GM23338 (cell line): ENCODE results near the gene TPM3. TPM values are rescaled to one million over a fixed set of nuclear protein-coding genes. Genes with fewer than 3 reads are reported as not detected.

Source experiments
- ATAC-seq: fragments of 200-7000 bp; cut with Tn5 transposase; 3 replicates; pipeline ENCODE4 v1.9.1; 2020
- DNase-seq: peaks from one replicate; pipeline ENCODE4 v3.0.0-alpha.2; 2015; ENCODE audit warnings: low spot score
- H2AFZ ChIP-seq: fragments of 200-600 bp; sonication (generic); 2 replicates; pipeline ENCODE4 v1.8.0; 2016; ENCODE audit warnings: antibody characterized with exemption, mild to moderate bottlenecking, moderate library complexity
- H3F3A ChIP-seq: fragments of 200-600 bp; sonication (generic); replicated peaks from 2 replicates; pipeline ENCODE4 v1.8.0; 2017; ENCODE audit warnings: antibody characterized with exemption, mixed run types, low read depth
- H3K27ac ChIP-seq: fragments of 200-600 bp; sonication (generic); 2 replicates; pipeline ENCODE4 v1.6.1; 2016; ENCODE audit warnings: low read depth
- H3K27me3 ChIP-seq: fragments of 200-600 bp; sonication (generic); 2 replicates; pipeline ENCODE4 v1.8.0; 2016; ENCODE audit warnings: mild to moderate bottlenecking, mixed run types, moderate library complexity; ENCODE audit not compliant: insufficient read depth
- H3K36me3 ChIP-seq: fragments of 200-600 bp; sonication (generic); 2 replicates; pipeline ENCODE4 v1.8.0; 2016; ENCODE audit warnings: mild to moderate bottlenecking; ENCODE audit not compliant: insufficient read depth
- H3K4me1 ChIP-seq: fragments of 200-600 bp; sonication (generic); 2 replicates; pipeline ENCODE4 v1.8.0; 2016; ENCODE audit warnings: mild to moderate bottlenecking, moderate library complexity; ENCODE audit not compliant: insufficient read depth
- H3K4me2 ChIP-seq: fragments of 200-600 bp; sonication (generic); 2 replicates; pipeline ENCODE4 v1.7.1; 2017; ENCODE audit warnings: mixed run types
- H3K4me3 ChIP-seq: fragments of 200-600 bp; sonication (generic); 2 replicates; pipeline ENCODE4 v1.6.1; 2016; ENCODE audit warnings: mixed run types
- H3K79me2 ChIP-seq: fragments of 200-600 bp; sonication (generic); replicated peaks from 2 replicates; pipeline ENCODE4 v1.8.0; 2017; ENCODE audit warnings: mild to moderate bottlenecking; ENCODE audit not compliant: insufficient read depth
- H3K9me2 ChIP-seq: fragments of 200-600 bp; sonication (generic); 2 replicates; pipeline ENCODE4 v1.8.0; 2017; ENCODE audit not compliant: insufficient read depth
- H4K20me1 ChIP-seq: fragments of 200-600 bp; sonication (generic); replicated peaks from 2 replicates; pipeline ENCODE4 v1.8.0; 2017; ENCODE audit warnings: mild to moderate bottlenecking; ENCODE audit not compliant: insufficient read depth
- H3K27ac Mint-ChIP-seq: 2 replicates; pipeline ENCODE4 v1.8.0; 2020; ENCODE audit warnings: inconsistent platforms, mild to moderate bottlenecking, moderate library complexity, mixed read lengths
- H3K27me3 Mint-ChIP-seq: 3 replicates; pipeline ENCODE4 v1.8.0; 2022; ENCODE audit warnings: low read depth, mild to moderate bottlenecking, moderate library complexity, mixed read lengths, inconsistent platforms; ENCODE audit not compliant: insufficient read depth, poor library complexity
- H3K36me3 Mint-ChIP-seq: 3 replicates; pipeline ENCODE4 v1.8.0; 2021; ENCODE audit warnings: low read depth, mild to moderate bottlenecking, inconsistent platforms, moderate library complexity, mixed read lengths
- H3K4me1 Mint-ChIP-seq: 3 replicates; pipeline ENCODE4 v1.8.0; 2020; ENCODE audit warnings: mild to moderate bottlenecking, inconsistent platforms, mixed read lengths
- H3K4me3 Mint-ChIP-seq: 3 replicates; pipeline ENCODE4 v1.8.0; 2021; ENCODE audit warnings: moderate library complexity, mild to moderate bottlenecking, inconsistent platforms, mixed read lengths
- H3K9me3 Mint-ChIP-seq: 3 replicates; pipeline ENCODE4 v1.8.0; 2020; ENCODE audit warnings: moderate library complexity, mild to moderate bottlenecking, inconsistent platforms, mixed read lengths
- CREB1 ChIP-seq: fragments of 250-450 bp; sonication (Bioruptor Pico); IDR thresholded peaks from 2 replicates; pipeline ENCODE4 v1.5.0; 2020; ENCODE audit warnings: low read depth, mild to moderate bottlenecking, moderate library complexity
- EZH2 ChIP-seq: fragments of 200-600 bp; sonication (generic); IDR thresholded peaks from one replicate; pipeline ENCODE4 v1.8.0; 2017; ENCODE audit warnings: antibody characterized with exemption, mild to moderate bottlenecking, low read depth; ENCODE audit not compliant: unreplicated experiment
- EZH2phosphoT487 ChIP-seq: fragments of 200-600 bp; sonication (generic); IDR thresholded peaks from one replicate; pipeline ENCODE4 v1.8.1; 2018; ENCODE audit warnings: antibody characterized with exemption; ENCODE audit not compliant: unreplicated experiment
- JUNB ChIP-seq: IDR thresholded peaks from one replicate; pipeline ENCODE4 v1.6.1; 2016; ENCODE audit warnings: antibody characterized with exemption; ENCODE audit not compliant: unreplicated experiment
- NANOG ChIP-seq: IDR thresholded peaks from 2 replicates; pipeline ENCODE4 v1.6.1; 2016; ENCODE audit warnings: antibody characterized with exemption, borderline replicate concordance
- POLR2AphosphoS5 ChIP-seq: IDR thresholded peaks from 2 replicates; pipeline ENCODE4 v1.6.1; 2016; ENCODE audit warnings: antibody characterized with exemption, low read depth
- REST ChIP-seq: IDR thresholded peaks from one replicate; pipeline ENCODE4 v1.6.1; 2018; ENCODE audit warnings: antibody characterized with exemption; ENCODE audit not compliant: unreplicated experiment
- STAT1 ChIP-seq: IDR thresholded peaks from one replicate; pipeline ENCODE4 v1.6.1; 2016; ENCODE audit warnings: antibody characterized with exemption; ENCODE audit not compliant: unreplicated experiment
- ZNF114 ChIP-seq: fragments of 250-450 bp; sonication (Bioruptor Pico); IDR thresholded peaks from 2 replicates; pipeline ENCODE4 v1.5.0; 2020; ENCODE audit warnings: mild to moderate bottlenecking, moderate library complexity
- ZNF331 ChIP-seq: fragments of 250-450 bp; sonication (Bioruptor Pico); IDR thresholded peaks from 2 replicates; pipeline ENCODE4 v1.5.0; 2020; ENCODE audit warnings: low read depth, mild to moderate bottlenecking, moderate library complexity
- polyA plus RNA-seq: library from polyadenylated mRNA; unstranded; fragments of >200 nt; fragmentation: Nextera tagmentation; extraction: Ambion mirVana; gene quantifications from 2 replicates; pipeline ENCODE4 v1.2.1, GENCODE V29; 2016
- total RNA-seq: library from RNA; depleted of rRNA; stranded (reverse); fragments of >200 nt; shearing (Covaris generic); gene quantifications from 2 replicates; pipeline ENCODE4 v1.2.3, GENCODE V29; 2014
- TF ChIP-seq, protein P1 (sequence below): IDR thresholded peaks from 2 replicates; pipeline ENCODE4 v1.6.1; 2016; ENCODE audit warnings: antibody characterized with exemption
- TF ChIP-seq, protein P2 (sequence below), 2 experiments: fragments of 200-600 bp in 1 of 2; sonication (generic) in 1 of 2; conservative IDR thresholded peaks; 2 replicates each; pipeline versions ENCODE4 v1.5.1 to v1.6.1; 2016 to 2017; ENCODE audit warnings: antibody characterized with exemption in 2 of 2, low read depth in 2 of 2, mild to moderate bottlenecking in 2 of 2, moderate library complexity in 1 of 2
- TF ChIP-seq, protein P3 (sequence below): fragments of 250-450 bp; sonication (Bioruptor Pico); IDR thresholded peaks from 2 replicates; pipeline ENCODE4 v1.5.0; 2020; ENCODE audit warnings: mild to moderate bottlenecking, moderate library complexity

The TPM3 gene
- total and polyA plus RNA-seq, 2 experiments from 2014 or later = 544 to 747 TPM

- H3F3A ChIP-seq = peaks cover 6% of the 10 kb centered on the region
- ATAC-seq = peak; percentile 26
- peak; percentile 76 for DNase-seq
- peak overlapping the region; percentile 85 for H3K4me2 ChIP-seq
- Mint-ChIP-seq H3K4me3 (peak overlapping the region; percentile 100), H3K27me3 (peaks cover 8% of the 10 kb centered on the region), H3K36me3 (peaks cover 39% of the 10 kb centered on the region), H3K4me1 (peaks cover 67% of the 10 kb centered on the region), H3K27ac (peak overlapping the region; percentile 97), H3K9me3 (peaks cover 4% of the 10 kb centered on the region; the same call in 1 of the 3 replicates)
- peaks cover 43% of the 10 kb centered on the region for H4K20me1 ChIP-seq
- H3K27ac ChIP-seq = peak overlapping the region; percentile 88
- H3K4me3 ChIP-seq = peak overlapping the region; percentile 88
- peaks cover 54% of the 10 kb centered on the region for H3K79me2 ChIP-seq
- no peak overlapping the region for H2AFZ ChIP-seq
- H3K27me3 ChIP-seq = no peaks in the 10 kb centered on the region
- peaks cover 62% of the 10 kb centered on the region for H3K4me1 ChIP-seq
- TF ChIP-seq, protein P1, sequence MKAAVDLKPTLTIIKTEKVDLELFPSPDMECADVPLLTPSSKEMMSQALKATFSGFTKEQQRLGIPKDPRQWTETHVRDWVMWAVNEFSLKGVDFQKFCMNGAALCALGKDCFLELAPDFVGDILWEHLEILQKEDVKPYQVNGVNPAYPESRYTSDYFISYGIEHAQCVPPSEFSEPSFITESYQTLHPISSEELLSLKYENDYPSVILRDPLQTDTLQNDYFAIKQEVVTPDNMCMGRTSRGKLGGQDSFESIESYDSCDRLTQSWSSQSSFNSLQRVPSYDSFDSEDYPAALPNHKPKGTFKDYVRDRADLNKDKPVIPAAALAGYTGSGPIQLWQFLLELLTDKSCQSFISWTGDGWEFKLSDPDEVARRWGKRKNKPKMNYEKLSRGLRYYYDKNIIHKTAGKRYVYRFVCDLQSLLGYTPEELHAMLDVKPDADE = no peak
- no peak for TF ChIP-seq STAT1
- TF ChIP-seq, protein P2, sequence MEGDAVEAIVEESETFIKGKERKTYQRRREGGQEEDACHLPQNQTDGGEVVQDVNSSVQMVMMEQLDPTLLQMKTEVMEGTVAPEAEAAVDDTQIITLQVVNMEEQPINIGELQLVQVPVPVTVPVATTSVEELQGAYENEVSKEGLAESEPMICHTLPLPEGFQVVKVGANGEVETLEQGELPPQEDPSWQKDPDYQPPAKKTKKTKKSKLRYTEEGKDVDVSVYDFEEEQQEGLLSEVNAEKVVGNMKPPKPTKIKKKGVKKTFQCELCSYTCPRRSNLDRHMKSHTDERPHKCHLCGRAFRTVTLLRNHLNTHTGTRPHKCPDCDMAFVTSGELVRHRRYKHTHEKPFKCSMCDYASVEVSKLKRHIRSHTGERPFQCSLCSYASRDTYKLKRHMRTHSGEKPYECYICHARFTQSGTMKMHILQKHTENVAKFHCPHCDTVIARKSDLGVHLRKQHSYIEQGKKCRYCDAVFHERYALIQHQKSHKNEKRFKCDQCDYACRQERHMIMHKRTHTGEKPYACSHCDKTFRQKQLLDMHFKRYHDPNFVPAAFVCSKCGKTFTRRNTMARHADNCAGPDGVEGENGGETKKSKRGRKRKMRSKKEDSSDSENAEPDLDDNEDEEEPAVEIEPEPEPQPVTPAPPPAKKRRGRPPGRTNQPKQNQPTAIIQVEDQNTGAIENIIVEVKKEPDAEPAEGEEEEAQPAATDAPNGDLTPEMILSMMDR (conservative IDR thresholded peaks at IDR 0.05; ENCODE audit: low read depth in 2 of 2) = no peak
- TF ChIP-seq JUNB = no peak
- TF ChIP-seq EZH2phosphoT487 = no peak
- TF ChIP-seq, protein P3, sequence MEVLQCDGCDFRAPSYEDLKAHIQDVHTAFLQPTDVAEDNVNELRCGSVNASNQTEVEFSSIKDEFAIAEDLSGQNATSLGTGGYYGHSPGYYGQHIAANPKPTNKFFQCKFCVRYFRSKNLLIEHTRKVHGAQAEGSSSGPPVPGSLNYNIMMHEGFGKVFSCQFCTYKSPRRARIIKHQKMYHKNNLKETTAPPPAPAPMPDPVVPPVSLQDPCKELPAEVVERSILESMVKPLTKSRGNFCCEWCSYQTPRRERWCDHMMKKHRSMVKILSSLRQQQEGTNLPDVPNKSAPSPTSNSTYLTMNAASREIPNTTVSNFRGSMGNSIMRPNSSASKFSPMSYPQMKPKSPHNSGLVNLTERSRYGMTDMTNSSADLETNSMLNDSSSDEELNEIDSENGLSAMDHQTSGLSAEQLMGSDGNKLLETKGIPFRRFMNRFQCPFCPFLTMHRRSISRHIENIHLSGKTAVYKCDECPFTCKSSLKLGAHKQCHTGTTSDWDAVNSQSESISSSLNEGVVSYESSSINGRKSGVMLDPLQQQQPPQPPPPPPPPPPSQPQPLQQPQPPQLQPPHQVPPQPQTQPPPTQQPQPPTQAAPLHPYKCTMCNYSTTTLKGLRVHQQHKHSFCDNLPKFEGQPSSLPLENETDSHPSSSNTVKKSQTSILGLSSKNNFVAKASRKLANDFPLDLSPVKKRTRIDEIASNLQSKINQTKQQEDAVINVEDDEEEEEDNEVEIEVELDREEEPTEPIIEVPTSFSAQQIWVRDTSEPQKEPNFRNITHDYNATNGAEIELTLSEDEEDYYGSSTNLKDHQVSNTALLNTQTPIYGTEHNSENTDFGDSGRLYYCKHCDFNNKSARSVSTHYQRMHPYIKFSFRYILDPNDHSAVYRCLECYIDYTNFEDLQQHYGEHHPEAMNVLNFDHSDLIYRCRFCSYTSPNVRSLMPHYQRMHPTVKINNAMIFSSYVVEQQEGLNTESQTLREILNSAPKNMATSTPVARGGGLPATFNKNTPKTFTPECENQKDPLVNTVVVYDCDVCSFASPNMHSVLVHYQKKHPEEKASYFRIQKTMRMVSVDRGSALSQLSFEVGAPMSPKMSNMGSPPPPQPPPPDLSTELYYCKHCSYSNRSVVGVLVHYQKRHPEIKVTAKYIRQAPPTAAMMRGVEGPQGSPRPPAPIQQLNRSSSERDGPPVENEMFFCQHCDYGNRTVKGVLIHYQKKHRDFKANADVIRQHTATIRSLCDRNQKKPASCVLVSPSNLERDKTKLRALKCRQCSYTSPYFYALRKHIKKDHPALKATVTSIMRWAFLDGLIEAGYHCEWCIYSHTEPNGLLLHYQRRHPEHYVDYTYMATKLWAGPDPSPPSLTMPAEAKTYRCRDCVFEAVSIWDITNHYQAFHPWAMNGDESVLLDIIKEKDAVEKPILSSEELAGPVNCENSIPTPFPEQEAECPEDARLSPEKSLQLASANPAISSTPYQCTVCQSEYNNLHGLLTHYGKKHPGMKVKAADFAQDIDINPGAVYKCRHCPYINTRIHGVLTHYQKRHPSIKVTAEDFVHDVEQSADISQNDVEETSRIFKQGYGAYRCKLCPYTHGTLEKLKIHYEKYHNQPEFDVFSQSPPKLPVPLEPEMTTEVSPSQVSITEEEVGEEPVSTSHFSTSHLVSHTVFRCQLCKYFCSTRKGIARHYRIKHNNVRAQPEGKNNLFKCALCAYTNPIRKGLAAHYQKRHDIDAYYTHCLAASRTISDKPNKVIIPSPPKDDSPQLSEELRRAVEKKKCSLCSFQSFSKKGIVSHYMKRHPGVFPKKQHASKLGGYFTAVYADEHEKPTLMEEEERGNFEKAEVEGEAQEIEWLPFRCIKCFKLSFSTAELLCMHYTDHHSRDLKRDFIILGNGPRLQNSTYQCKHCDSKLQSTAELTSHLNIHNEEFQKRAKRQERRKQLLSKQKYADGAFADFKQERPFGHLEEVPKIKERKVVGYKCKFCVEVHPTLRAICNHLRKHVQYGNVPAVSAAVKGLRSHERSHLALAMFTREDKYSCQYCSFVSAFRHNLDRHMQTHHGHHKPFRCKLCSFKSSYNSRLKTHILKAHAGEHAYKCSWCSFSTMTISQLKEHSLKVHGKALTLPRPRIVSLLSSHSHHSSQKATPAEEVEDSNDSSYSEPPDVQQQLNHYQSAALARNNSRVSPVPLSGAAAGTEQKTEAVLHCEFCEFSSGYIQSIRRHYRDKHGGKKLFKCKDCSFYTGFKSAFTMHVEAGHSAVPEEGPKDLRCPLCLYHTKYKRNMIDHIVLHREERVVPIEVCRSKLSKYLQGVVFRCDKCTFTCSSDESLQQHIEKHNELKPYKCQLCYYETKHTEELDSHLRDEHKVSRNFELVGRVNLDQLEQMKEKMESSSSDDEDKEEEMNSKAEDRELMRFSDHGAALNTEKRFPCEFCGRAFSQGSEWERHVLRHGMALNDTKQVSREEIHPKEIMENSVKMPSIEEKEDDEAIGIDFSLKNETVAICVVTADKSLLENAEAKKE (CRISPR knock-in tag) = no peak
- TF ChIP-seq ZNF114 (CRISPR knock-in tag) = no peak
- no peak for TF ChIP-seq REST
- TF ChIP-seq EZH2 = no peak
- no peak for TF ChIP-seq NANOG
- TF ChIP-seq ZNF331 = no peak
- no peak for TF ChIP-seq CREB1
- TF ChIP-seq POLR2AphosphoS5 = no peak
- H3K36me3 ChIP-seq = peaks cover 10% of the 10 kb centered on the region; the same call in 1 of the 2 replicates
- H3K9me2 ChIP-seq = no peaks in the 10 kb centered on the region
Measured at GRCh38 chr1:154182344-154183045, 9.4 kb downstream of the TPM3 start.
